Psoas muscle (tissue), 8 donors: Measurements from ENCODE around the gene IFT172. TPM values are rescaled to one million over a fixed set of nuclear protein-coding genes. Genes with fewer than 3 reads are reported as not detected.

ENCODE experiments used
- ATAC-seq, 4 donors: fragments of 200-7000 bp; cut with Tn5 transposase; one replicate each; pipeline ENCODE4 v1.9.1; 2020; ENCODE audit warnings: moderate library complexity in 3 of 4, mild to moderate bottlenecking in 2 of 4
- DNase-seq, 2 donors: peaks; one replicate each; pipeline ENCODE4 v3.0.0-alpha.2; 2020
- H3K27ac ChIP-seq: fragments of 200-600 bp; one replicate; pipeline ENCODE4 v1.8.0; 2022
- H3K27me3 ChIP-seq, 3 donors: fragments of 200-600 bp in 1 of 3; one replicate each; pipeline versions ENCODE4 v1.6.1 to v1.8.0; 2013 to 2022; ENCODE audit warnings: low read length in 2 of 3, mild to moderate bottlenecking in 2 of 3, moderate library complexity in 1 of 3; ENCODE audit not compliant: insufficient read depth in 3 of 3
- H3K36me3 ChIP-seq, 2 donors: fragments of 200-600 bp in 1 of 2; one replicate each; pipeline versions ENCODE4 v1.6.1 to v1.8.0; 2013 to 2022; ENCODE audit warnings: low read depth in 1 of 2, mild to moderate bottlenecking in 1 of 2, moderate library complexity in 1 of 2; ENCODE audit not compliant: insufficient read depth in 1 of 2
- H3K4me1 ChIP-seq: fragments of 200-600 bp; one replicate; pipeline ENCODE4 v1.8.0; 2022
- H3K4me3 ChIP-seq: fragments of 200-600 bp; one replicate; pipeline ENCODE4 v1.8.0; 2022; ENCODE audit warnings: mild to moderate bottlenecking
- H3K9me3 ChIP-seq: fragments of 200-600 bp; one replicate; pipeline ENCODE4 v1.8.0; 2022
- CTCF ChIP-seq: fragments of 200-600 bp; IDR thresholded peaks from one replicate; pipeline ENCODE4 v1.8.0; 2022; ENCODE audit warnings: antibody characterized with exemption
- WGBS, 3 donors: extraction: QIAGEN DNeasy Blood & Tissue Kit; methylation state at CpG; one replicate each; pipeline versions ENCODE4 v1.1.6 to v1.1.7; 2013; 5-methylcytosine and 5-hydroxymethylcytosine counted together
- intact Hi-C, 2 donors: fragments of 100-400 bp; cut with DNase I; formaldehyde crosslinking; loops; one replicate each; pipeline versions ENCODE4 v1.11.0 to v1.14.2; 2022
- polyA plus RNA-seq, 3 donors: library from polyadenylated mRNA; stranded (reverse); fragments of 200-250 nt; gene quantifications; one replicate each; pipeline ENCODE4 v1.2.3, GENCODE V29; 2013
- total RNA-seq, 4 donors: library from RNA; stranded (reverse); fragmentation: NEBNext Ultra II Directional in 2 of 4; extraction: Animal tissue kit (Norgen Biotek cat#: 25700) in 2 of 4; gene quantifications; one replicate each; pipeline versions ENCODE4 v1.2.1 to v1.2.4, GENCODE V29; 2021 to 2023
- donor health status: healthy with polysubstance abuse.
- donor health status: DM: no; HTN: no; CAD: no; lungs with moderate emphysema.
- donor health status: Bipolar disorder and iron deficiency.
- donor health status: healthy.
- donor health status: DM: yes; HTN: yes; CAD: no.
- donor health status: DM: no; HTN: no; CAD: no.
- donor health status: DM: no; HTN: no; CAD: no.
- donor health status: DM: yes; HTN: yes; CAD: no.

Gene IFT172
- total and polyA plus RNA-seq, 7 donors = 4.4 to 10.1 (median 7.1) TPM

- Histone ChIP-seq H3K4me3 (no peak overlapping the region), H3K27ac (no peak overlapping the region), H3K9me3 (no peaks in the 10 kb centered on the region), H3K27me3 (no peaks in the 10 kb centered on the region), H3K36me3 (peaks cover 2 to 65% of the 10 kb centered on the region in 2 donors), H3K4me1 (no peaks in the 10 kb centered on the region)
- intact Hi-C loops = no loop called here
- ATAC-seq = peak in 1 of 4 donors; percentile 19
- 56 to 65% (median 63%) methylated on average over 8 of the region's 8 CpGs for WGBS, 3 donors
- no peak for DNase-seq
- no peak for TF ChIP-seq CTCF
Measured at GRCh38 chr2:27461118-27461517, 28.4 kb downstream of the IFT172 start.

GRCh38 chr2:27453968-27454367 lies 35.6 kb downstream of the IFT172 start:
- intact Hi-C loops = no loop called here
- no peak for TF ChIP-seq CTCF
- peaks cover 10 to 99% of the 10 kb centered on the region in 2 donors for H3K36me3 ChIP-seq
- H3K9me3 ChIP-seq = no peaks in the 10 kb centered on the region
- no peaks in the 10 kb centered on the region for H3K4me1 ChIP-seq
- ATAC-seq (no peak), DNase-seq (no peak)
- H3K27ac ChIP-seq = no peak overlapping the region
- WGBS, 3 donors = 86 to 93% (median 91%) methylated on average over 7 of the region's 7 CpGs
- no peak overlapping the region for H3K4me3 ChIP-seq
- H3K27me3 ChIP-seq = no peaks in the 10 kb centered on the region

- WGBS, 3 donors = 45 to 94% (median 53%) methylated on average over 1 of the region's 1 CpG
- Histone ChIP-seq H3K27ac (no peak overlapping the region), H3K4me3 (no peak overlapping the region), H3K36me3 (peaks cover 15 to 92% of the 10 kb centered on the region in 2 donors), H3K4me1 (no peaks in the 10 kb centered on the region), H3K9me3 (no peaks in the 10 kb centered on the region), H3K27me3 (no peaks in the 10 kb centered on the region)
- TF ChIP-seq CTCF = no peak
- ATAC-seq (no peak), DNase-seq (no peak)
- intact Hi-C loops = no loop called here
Measured at GRCh38 chr2:27451095-27451494, 38.4 kb downstream of the IFT172 start.

- H3K36me3 ChIP-seq = peaks cover 14 to 87% of the 10 kb centered on the region in 2 donors
- 60 to 98% (median 81%) methylated on average over 3 of the region's 3 CpGs for WGBS, 3 donors
- intact Hi-C loops = no loop called here
- no peak for TF ChIP-seq CTCF
- H3K4me1 ChIP-seq = no peaks in the 10 kb centered on the region
- no peak for DNase-seq
- no peak overlapping the region for H3K4me3 ChIP-seq
- no peak for ATAC-seq
- H3K27me3 ChIP-seq = no peaks in the 10 kb centered on the region
- H3K27ac ChIP-seq = no peak overlapping the region
- no peaks in the 10 kb centered on the region for H3K9me3 ChIP-seq
Measured at GRCh38 chr2:27448381-27448780, 41.2 kb downstream of the IFT172 start.

- Histone ChIP-seq H3K4me1 (peaks cover 15% of the 10 kb centered on the region), H3K36me3 (peaks cover 10 to 78% of the 10 kb centered on the region in 2 donors), H3K4me3 (no peak overlapping the region), H3K9me3 (no peaks in the 10 kb centered on the region), H3K27ac (no peak overlapping the region), H3K27me3 (no peaks in the 10 kb centered on the region)
- intact Hi-C loops = no loop called here
- ATAC-seq (no peak), DNase-seq (no peak)
- WGBS, 3 donors = 62 to 80% (median 77%) methylated on average over 3 of the region's 3 CpGs
- TF ChIP-seq CTCF = no peak
Measured at GRCh38 chr2:27446057-27446456, 43.5 kb downstream of the IFT172 start.
